GM06990 (cell line): ENCODE results near the gene VSIG2.

Source experiments
- DNase-seq: peaks from one replicate; pipeline ENCODE4 v3.0.0-alpha.2; 2011; ENCODE audit not compliant: insufficient read length; ENCODE audit errors: extremely low read depth
- H3K27me3 ChIP-seq: replicated peaks from 2 replicates; pipeline ENCODE4 v1.6.0; 2011; ENCODE audit warnings: low read length; ENCODE audit not compliant: control insufficient read depth, insufficient read depth
- H3K36me3 ChIP-seq: 2 replicates; pipeline ENCODE4 v1.5.1; 2011; ENCODE audit warnings: low read length; ENCODE audit not compliant: control insufficient read depth, insufficient read depth
- H3K4me3 ChIP-seq: replicated peaks from 2 replicates; pipeline ENCODE4 v1.5.1; 2011; ENCODE audit warnings: low read depth, mild to moderate bottlenecking, control low read depth, low read length
- TF ChIP-seq, protein P1 (sequence below): IDR thresholded peaks from 2 replicates; pipeline ENCODE4 v1.5.1; 2011; ENCODE audit warnings: low read length, control low read depth, mild to moderate bottlenecking, inconsistent platforms; ENCODE audit not compliant: insufficient read depth, poor library complexity, severe bottlenecking

The VSIG2 gene

DNA sequence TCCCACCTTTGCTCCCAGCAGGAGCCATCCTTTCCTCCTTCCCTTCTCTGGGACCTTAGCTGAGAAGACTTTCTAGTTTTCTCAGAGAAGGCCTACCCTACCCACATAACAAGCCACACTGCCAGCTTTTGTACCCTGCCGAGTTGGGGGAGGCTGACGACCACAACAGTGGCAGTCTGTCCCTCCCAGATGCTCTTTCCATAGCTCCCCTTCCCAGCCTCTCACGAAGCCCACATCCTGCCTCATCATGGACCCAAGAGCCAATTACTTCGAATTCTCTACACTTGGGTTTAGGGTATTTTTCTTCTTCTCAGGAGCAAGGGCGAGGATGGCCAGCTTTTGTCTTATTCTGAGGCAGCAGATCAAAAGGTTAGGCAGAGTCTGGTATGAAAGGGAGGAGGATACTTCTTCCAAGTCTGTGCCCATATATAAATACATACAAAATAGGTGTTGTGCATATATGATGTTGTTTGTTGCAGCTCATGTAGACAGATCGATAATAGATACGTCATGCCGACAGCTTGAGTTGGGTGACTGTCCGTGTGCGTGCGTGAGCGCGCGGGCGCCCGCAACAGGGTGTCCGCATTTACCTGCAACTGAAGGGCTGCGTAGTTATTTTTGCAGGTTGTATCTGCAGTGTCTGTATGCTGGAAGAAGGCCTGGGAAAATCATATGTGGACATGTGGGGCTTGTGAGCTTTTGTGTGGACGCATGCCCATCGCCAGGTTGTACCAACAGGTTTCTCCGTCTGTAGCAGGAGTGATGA is 13.2 kb downstream of the VSIG2 start:
- Histone ChIP-seq H3K4me3 (no peak overlapping the region; the same call in 1 of the 2 replicates), H3K27me3 (no peaks in the 10 kb centered on the region; the same call in none of the 2 replicates), H3K36me3 (no peaks in the 10 kb centered on the region)
- TF ChIP-seq, protein P1, sequence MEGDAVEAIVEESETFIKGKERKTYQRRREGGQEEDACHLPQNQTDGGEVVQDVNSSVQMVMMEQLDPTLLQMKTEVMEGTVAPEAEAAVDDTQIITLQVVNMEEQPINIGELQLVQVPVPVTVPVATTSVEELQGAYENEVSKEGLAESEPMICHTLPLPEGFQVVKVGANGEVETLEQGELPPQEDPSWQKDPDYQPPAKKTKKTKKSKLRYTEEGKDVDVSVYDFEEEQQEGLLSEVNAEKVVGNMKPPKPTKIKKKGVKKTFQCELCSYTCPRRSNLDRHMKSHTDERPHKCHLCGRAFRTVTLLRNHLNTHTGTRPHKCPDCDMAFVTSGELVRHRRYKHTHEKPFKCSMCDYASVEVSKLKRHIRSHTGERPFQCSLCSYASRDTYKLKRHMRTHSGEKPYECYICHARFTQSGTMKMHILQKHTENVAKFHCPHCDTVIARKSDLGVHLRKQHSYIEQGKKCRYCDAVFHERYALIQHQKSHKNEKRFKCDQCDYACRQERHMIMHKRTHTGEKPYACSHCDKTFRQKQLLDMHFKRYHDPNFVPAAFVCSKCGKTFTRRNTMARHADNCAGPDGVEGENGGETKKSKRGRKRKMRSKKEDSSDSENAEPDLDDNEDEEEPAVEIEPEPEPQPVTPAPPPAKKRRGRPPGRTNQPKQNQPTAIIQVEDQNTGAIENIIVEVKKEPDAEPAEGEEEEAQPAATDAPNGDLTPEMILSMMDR = no peak
- DNase-seq = no peak

DNA sequence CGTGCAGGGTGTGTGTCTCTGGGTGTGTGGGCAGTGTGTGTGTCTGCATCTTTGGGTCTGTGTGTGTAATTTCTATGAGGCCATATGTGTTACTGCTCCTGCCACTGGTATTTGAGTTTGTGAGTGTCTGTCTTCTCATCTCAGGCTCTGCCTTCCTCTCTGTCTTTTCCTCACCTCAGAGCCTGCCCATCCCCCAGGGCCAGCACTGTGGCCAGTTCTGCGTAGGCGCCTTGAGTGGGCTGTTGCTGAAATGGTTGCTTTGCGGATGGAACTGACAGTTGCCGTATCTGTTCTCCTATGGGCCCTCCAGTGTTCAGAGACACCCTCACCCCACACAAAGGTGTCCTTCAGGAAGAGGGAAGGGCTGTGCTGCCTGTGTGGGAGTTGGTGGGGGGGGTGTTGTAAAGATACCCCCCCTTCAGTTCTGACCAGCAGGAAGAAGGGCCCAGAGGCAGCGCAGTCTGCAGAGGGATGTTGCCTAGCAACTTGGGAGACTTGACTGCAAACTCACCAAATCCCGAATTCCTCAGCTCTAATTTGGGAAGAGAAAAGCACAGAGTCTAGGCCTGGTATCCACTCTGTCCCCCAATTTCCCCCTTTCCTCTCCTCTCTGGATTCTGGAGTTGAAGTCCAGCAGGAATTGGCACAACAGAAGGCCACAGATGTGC is 14.3 kb downstream of the VSIG2 start:
- Histone ChIP-seq H3K36me3 (no peaks in the 10 kb centered on the region), H3K4me3 (no peak overlapping the region), H3K27me3 (no peaks in the 10 kb centered on the region; the same call in none of the 2 replicates)
- no peak for DNase-seq
- TF ChIP-seq, protein P1 = no peak

DNA sequence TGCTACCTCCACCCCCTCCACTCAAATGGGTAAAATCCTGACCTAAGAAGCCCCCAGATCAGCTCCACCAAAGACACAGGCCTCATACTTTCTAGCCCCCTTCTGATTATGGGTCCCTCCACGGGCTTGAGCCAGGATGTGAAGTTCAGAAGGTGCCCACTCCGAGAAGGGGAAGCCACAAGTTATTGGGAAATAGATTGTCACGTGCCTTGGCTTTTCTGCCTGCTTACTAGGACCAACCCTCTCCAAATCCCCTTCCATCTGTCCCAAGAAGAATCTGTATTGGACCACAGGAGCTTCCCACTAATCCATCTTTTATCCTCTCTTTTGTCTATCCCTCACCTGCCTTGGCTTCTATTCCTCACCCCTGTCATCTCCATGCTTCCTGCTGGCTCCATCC is 15.3 kb downstream of the VSIG2 start:
- no peak for DNase-seq
- Histone ChIP-seq H3K27me3 (no peaks in the 10 kb centered on the region; the same call in none of the 2 replicates), H3K36me3 (no peaks in the 10 kb centered on the region), H3K4me3 (no peak overlapping the region)
- TF ChIP-seq, protein P1 = no peak

DNA sequence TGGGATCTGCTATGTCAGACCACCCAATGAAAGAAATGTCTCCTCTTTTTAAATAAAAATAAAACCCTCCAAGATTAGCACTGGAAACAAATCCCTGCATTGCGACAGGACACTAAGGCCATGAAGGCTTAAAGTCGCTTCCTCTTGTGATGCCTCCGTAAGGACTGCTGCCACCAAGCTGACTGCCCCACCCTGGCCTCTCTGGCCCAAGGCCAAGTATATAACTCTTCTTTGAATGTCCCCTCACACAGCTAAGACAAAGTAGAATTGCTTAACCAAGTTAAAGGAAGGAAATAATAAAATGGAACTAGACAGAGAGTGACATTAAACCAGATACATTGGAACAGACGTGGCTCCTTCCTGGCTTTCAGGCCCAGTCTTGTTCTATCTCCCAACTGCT is 19.8 kb downstream of the VSIG2 start:
- no peaks in the 10 kb centered on the region; the same call in 1 of the 2 replicates for H3K27me3 ChIP-seq
- DNase-seq = no peak
- H3K4me3 ChIP-seq = no peak overlapping the region
- no peaks in the 10 kb centered on the region for H3K36me3 ChIP-seq
- TF ChIP-seq, protein P1 = no peak

DNA sequence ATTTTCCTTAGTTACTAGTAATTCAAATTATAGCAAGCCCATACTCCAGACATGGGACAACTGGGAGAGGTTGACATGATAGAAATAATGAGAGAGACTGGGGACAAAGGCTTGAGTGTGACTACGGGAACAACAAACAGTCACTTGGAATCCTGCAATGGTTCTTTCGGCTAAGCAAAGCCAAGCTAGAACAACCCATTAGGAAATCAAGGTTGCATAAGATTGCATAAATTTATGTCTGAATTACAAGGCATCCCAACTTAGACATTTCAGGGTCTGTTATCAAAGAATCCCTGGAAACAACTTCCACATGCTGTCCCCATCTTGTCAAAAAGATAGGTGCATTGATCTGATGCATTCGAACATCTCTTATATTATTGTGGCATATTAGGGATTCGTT is 22.5 kb downstream of the VSIG2 start:
- Histone ChIP-seq H3K27me3 (no peaks in the 10 kb centered on the region; the same call in 1 of the 2 replicates), H3K36me3 (no peaks in the 10 kb centered on the region), H3K4me3 (no peak overlapping the region)
- no peak for DNase-seq
- TF ChIP-seq, protein P1 = no peak
